Thyroid gland (tissue), 4 donors: ENCODE data around the gene C20orf141.

Source experiments
- CTCF ChIP-seq, 6 experiments: fragments of 200-600 bp in 3 of 6; fragments of 450-650 bp in 3 of 6; sonication (generic) in 3 of 6; IDR thresholded peaks; one replicate each; pipeline ENCODE4 v1.5.1; 2016 to 2019; ENCODE audit warnings: antibody characterized with exemption in 6 of 6, mild to moderate bottlenecking in 2 of 6, inconsistent platforms in 1 of 6, moderate library complexity in 1 of 6
- POLR2A ChIP-seq, 2 donors: fragments of 450-650 bp; IDR thresholded peaks; one replicate each; pipeline ENCODE4 v1.6.1; 2017; ENCODE audit warnings: antibody characterized with exemption in 2 of 2, mild to moderate bottlenecking in 2 of 2, moderate library complexity in 1 of 2

GRCh38 chr20:2806351-2806701 lies 8.5 kb upstream of the C20orf141 start:
- no peak for TF ChIP-seq CTCF (IDR thresholded peaks at IDR 0.05)
- no peak for TF ChIP-seq POLR2A (IDR thresholded peaks at IDR 0.05)
